H1 (cell line): ENCODE results near the gene F7. TPM values are rescaled to one million over a fixed set of nuclear protein-coding genes. Genes with fewer than 3 reads are reported as not detected.
"Not testable (repeated sequence)": the region's sequence is repeated elsewhere in the genome, so short reads cannot be mapped to it uniquely, and the experiment has no call there.

ENCODE experiments used
- CTCF ChIA-PET: fragments of 300-600 bp; sonication (Branson Sonifier 250); formaldehyde crosslinking; loops from one replicate; lab custom pipeline; 2021; ENCODE audit not compliant: partially characterized antibody; lab: Charles Lee
- POLR2A ChIA-PET: fragments of 300-600 bp; sonication (Branson Sonifier 250); formaldehyde crosslinking; loops from one replicate; lab custom pipeline; 2021; ENCODE audit warnings: inconsistent platforms; ENCODE audit not compliant: partially characterized antibody; lab: Charles Lee
- DNase-seq, 2 experiments: peaks; one replicate each; pipeline versions ENCODE4 v3.0.0 to v3.0.0-alpha.2; 2010 to 2022; ENCODE audit warnings: low spot score in 2 of 2, low read depth in 1 of 2, mixed read lengths in 1 of 2
- FAIRE-seq: peaks from 2 replicates; lab custom pipeline; 2011; peaks lifted over from hg19 to GRCh38; lab: Jason Lieb, UNC
- H2AFZ ChIP-seq: 2 replicates; pipeline ENCODE4 v1.8.1; 2012; ENCODE audit warnings: low read length, inconsistent platforms
- H2AK5ac ChIP-seq: 2 replicates; pipeline ENCODE4 v1.6.1; 2013; ENCODE audit warnings: low read depth, low read length
- H2BK120ac ChIP-seq: replicated peaks from 2 replicates; pipeline ENCODE3; 2013; ENCODE audit warnings: low read depth, low read length, inconsistent platforms
- H2BK12ac ChIP-seq: 2 replicates; pipeline ENCODE4 v1.6.1; 2013; ENCODE audit warnings: low read depth, low read length
- H2BK15ac ChIP-seq: 2 replicates; pipeline ENCODE4 v1.6.1; 2013; ENCODE audit warnings: low read length
- H2BK20ac ChIP-seq: 2 replicates; pipeline ENCODE4 v1.6.1; 2013; ENCODE audit warnings: low read length
- H2BK5ac ChIP-seq: 2 replicates; pipeline ENCODE4 v1.6.1; 2013; ENCODE audit warnings: low read depth, low read length
- H3K14ac ChIP-seq: 2 replicates; pipeline ENCODE4 v1.6.1; 2013; ENCODE audit warnings: inconsistent platforms; ENCODE audit not compliant: insufficient read length
- H3K18ac ChIP-seq: 2 replicates; pipeline ENCODE4 v1.6.1; 2013; ENCODE audit warnings: low read length; ENCODE audit errors: extremely low read depth
- H3K23ac ChIP-seq: 2 replicates; pipeline ENCODE4 v1.6.1; 2013; ENCODE audit warnings: inconsistent platforms; ENCODE audit not compliant: insufficient read length
- H3K23me2 ChIP-seq: 2 replicates; pipeline ENCODE4 v1.6.1; 2013; ENCODE audit warnings: low read depth, low read length
- H3K27ac ChIP-seq: 2 replicates; pipeline ENCODE4 v1.6.1; 2011; ENCODE audit warnings: low read depth, low read length, inconsistent platforms
- H3K27me3 ChIP-seq, 4 experiments: replicated peaks in 1 of 4; 1 replicate in 1 of 4; 2 replicates in 3 of 4; pipeline versions ENCODE4 v1.6.1 to v1.8.1; 2011 to 2013; ENCODE audit warnings: low read length in 3 of 4, mild to moderate bottlenecking in 3 of 4, inconsistent platforms in 2 of 4, mixed read lengths in 2 of 4, moderate library complexity in 1 of 4; ENCODE audit not compliant: control insufficient read depth in 3 of 4, insufficient read depth in 3 of 4; ENCODE audit errors: extremely low read depth in 1 of 4
- H3K36me3 ChIP-seq, 4 experiments: 2 replicates each; pipeline versions ENCODE4 v1.6.1 to v1.8.1; 2011 to 2013; ENCODE audit warnings: mild to moderate bottlenecking in 4 of 4, low read length in 3 of 4, moderate library complexity in 2 of 4, control low read depth in 1 of 4, inconsistent platforms in 1 of 4; ENCODE audit not compliant: insufficient read depth in 4 of 4, control insufficient read depth in 2 of 4
- H3K4ac ChIP-seq: replicated peaks from 2 replicates; pipeline ENCODE3; 2013; ENCODE audit warnings: low read length, low read depth, mixed read lengths, inconsistent platforms; ENCODE audit not compliant: insufficient read length
- H3K4me1 ChIP-seq, 4 experiments: replicated peaks in 1 of 4; 1 replicate in 1 of 4; 2 replicates in 3 of 4; pipeline versions ENCODE4 v1.6.1 to v1.8.1; 2011 to 2013; ENCODE audit warnings: low read length in 3 of 4, inconsistent platforms in 2 of 4, mixed read lengths in 1 of 4; ENCODE audit not compliant: insufficient read depth in 4 of 4, control insufficient read depth in 3 of 4
- H3K4me2 ChIP-seq, 2 experiments: 2 replicates each; pipeline versions ENCODE4 v1.6.1 to v1.8.1; 2011 to 2013; ENCODE audit warnings: low read depth in 2 of 2, low read length in 2 of 2, control low read depth in 1 of 2, inconsistent platforms in 1 of 2, mild to moderate bottlenecking in 1 of 2; ENCODE audit not compliant: insufficient read depth in 1 of 2
- H3K4me3 ChIP-seq, 4 experiments: fragments of 200-600, 300-600 bp in 1 of 4; sonication (generic), shearing (Covaris generic), sonication (Bioruptor Twin) in 1 of 4; 2 replicates each; pipeline versions ENCODE4 v1.5.1 to v1.8.1; 2011 to 2016; ENCODE audit warnings: low read length in 4 of 4, low read depth in 3 of 4, control low read depth in 2 of 4, inconsistent platforms in 2 of 4, mild to moderate bottlenecking in 2 of 4, mixed read lengths in 1 of 4, moderate library complexity in 1 of 4; ENCODE audit not compliant: insufficient read depth in 2 of 4; ENCODE audit errors: extremely low read depth in 1 of 4
- H3K56ac ChIP-seq: replicated peaks from 2 replicates; pipeline ENCODE3; 2013; ENCODE audit warnings: low read depth, mild to moderate bottlenecking, mixed read lengths, low read length, inconsistent platforms; ENCODE audit not compliant: insufficient read length
- H3K79me1 ChIP-seq: 2 replicates; pipeline ENCODE4 v1.6.1; 2013; ENCODE audit warnings: low read depth, low read length, control low read depth
- H3K79me2 ChIP-seq, 2 experiments: 2 replicates each; pipeline versions ENCODE4 v1.6.1 to v1.8.1; 2012 to 2013; ENCODE audit warnings: low read length in 2 of 2, mild to moderate bottlenecking in 2 of 2, inconsistent platforms in 1 of 2; ENCODE audit not compliant: insufficient read depth in 2 of 2, control insufficient read depth in 1 of 2
- H3K9ac ChIP-seq, 4 experiments: replicated peaks in 1 of 4; 1 replicate in 1 of 4; 2 replicates in 3 of 4; pipeline versions ENCODE4 v1.6.1 to v1.8.1; 2011 to 2013; ENCODE audit warnings: low read depth in 3 of 4, low read length in 3 of 4, control low read depth in 2 of 4, mild to moderate bottlenecking in 2 of 4, moderate library complexity in 2 of 4, inconsistent platforms in 1 of 4; ENCODE audit errors: extremely low read depth in 1 of 4
- H3K9me3 ChIP-seq, 2 experiments: 2 replicates each; pipeline versions ENCODE4 v1.6.1 to v1.8.1; 2012 to 2013; ENCODE audit warnings: mild to moderate bottlenecking in 2 of 2, moderate library complexity in 2 of 2, control low read depth in 1 of 2, inconsistent platforms in 1 of 2, low read depth in 1 of 2, low read length in 1 of 2, mixed read lengths in 1 of 2; ENCODE audit not compliant: insufficient read depth in 2 of 2
- H4K20me1 ChIP-seq, 2 experiments: replicated peaks in 1 of 2; 2 replicates each; pipeline versions ENCODE3 to v1.8.1; 2011 to 2013; ENCODE audit warnings: inconsistent platforms in 2 of 2, low read length in 2 of 2, mild to moderate bottlenecking in 1 of 2; ENCODE audit not compliant: insufficient read depth in 2 of 2, control insufficient read depth in 1 of 2
- H4K5ac ChIP-seq: 2 replicates; pipeline ENCODE4 v1.6.1; 2013; ENCODE audit warnings: low read length, low read depth, mixed read lengths, inconsistent platforms; ENCODE audit not compliant: insufficient read length
- H4K8ac ChIP-seq: 2 replicates; pipeline ENCODE4 v1.8.0; 2013; ENCODE audit warnings: mild to moderate bottlenecking, moderate library complexity, low read length, inconsistent platforms; ENCODE audit not compliant: insufficient read depth; ENCODE audit errors: extremely low read depth
- H4K91ac ChIP-seq: replicated peaks from 2 replicates; pipeline ENCODE3; 2013; ENCODE audit warnings: low read length, mixed read lengths, inconsistent platforms; ENCODE audit not compliant: insufficient read length
- WGBS, 2 experiments: shearing (Covaris generic) in 1 of 2; methylation state at CpG; one replicate each; pipeline versions ENCODE4 v1.1.6 to v1.1.7; 2013 to 2015; ENCODE audit warnings: low lambda C conversion rate in 2 of 2, mixed read lengths in 2 of 2, inconsistent platforms in 1 of 2, low coverage in 1 of 2, missing lambda C conversion rate in 1 of 2; ENCODE audit not compliant: insufficient replicate concordance in 2 of 2, insufficient coverage in 1 of 2, insufficient read length in 1 of 2; ENCODE audit errors: extremely low coverage in 1 of 2, missing lambda C conversion rate in 1 of 2; 5-methylcytosine and 5-hydroxymethylcytosine counted together
- polyA plus RNA-seq, 7 experiments: library from polyadenylated mRNA; depleted of rRNA in 3 of 7; stranded (reverse) in 5 of 7; unstranded in 2 of 7; fragments of >200 nt in 5 of 7; fragments of 200-250 nt in 2 of 7; gene quantifications; 1 replicate in 5 of 7; 2 replicates in 1 of 7; 4 replicates in 1 of 7; pipeline versions ENCODE4 v1.2.1 to v1.2.3, GENCODE V29; 2011 to 2013; ENCODE audit warnings: missing spikeins in 2 of 7, mixed read lengths in 2 of 7
- total RNA-seq: library from RNA; stranded (reverse); fragmentation: NEBNext Ultra II Directional; extraction: Animal tissue kit (Norgen Biotek cat#: 25700); gene quantifications from 2 replicates; pipeline ENCODE4 v1.2.1, GENCODE V29; 2021

F7 gene
- total and polyA plus RNA-seq, 2 of the 8 experiments (the other 6 are each of a cell fraction or from before 2014, with no cell fraction given) = 0.43 to 0.98 TPM

GRCh38 chr13:113108521-113108920 lies 2.9 kb downstream of the F7 start:
- H3K27ac ChIP-seq, FAIRE-seq, H4K8ac ChIP-seq, H3K18ac ChIP-seq, H3K4ac ChIP-seq, H2BK15ac ChIP-seq, H3K9ac ChIP-seq, H2AFZ ChIP-seq, H3K4me3 ChIP-seq, H2BK120ac ChIP-seq, H2AK5ac ChIP-seq, H4K5ac ChIP-seq, H3K36me3 ChIP-seq, H3K4me2 ChIP-seq, H3K56ac ChIP-seq, H3K9me3 ChIP-seq, H3K23ac ChIP-seq, H3K79me2 ChIP-seq, DNase-seq, H2BK20ac ChIP-seq, H4K20me1 ChIP-seq, H3K79me1 ChIP-seq, H4K91ac ChIP-seq, H2BK5ac ChIP-seq, POLR2A ChIA-PET, H3K14ac ChIP-seq, H2BK12ac ChIP-seq, CTCF ChIA-PET: not testable (repeated sequence)
- peaks cover 21 to 24% (median 23%) of the 10 kb centered on the region in 4 experiments; a peak in 6 of 7 replicates for H3K27me3 ChIP-seq
- H3K4me1 ChIP-seq = peaks cover 0 to 13% (median 6%) of the 10 kb centered on the region in 4 experiments; a peak in 6 of 7 replicates
- WGBS, 2 experiments = no CpG with 5 or more reads among the region's 27 CpGs
- H3K23me2 ChIP-seq = peaks cover 12% of the 10 kb centered on the region; the same call in 1 of the 2 replicates
